ENCODE results near the gene PRELP. TPM values are rescaled to one million over a fixed set of nuclear protein-coding genes. Genes with fewer than 3 reads are reported as not detected.

Gene PRELP
- total and polyA plus RNA-seq, 10 of the 15 experiments (the other 5 are each of a cell fraction or from before 2014, with no cell fraction given) = 0.03 to 0.05 TPM; not detected in 8

DNA sequence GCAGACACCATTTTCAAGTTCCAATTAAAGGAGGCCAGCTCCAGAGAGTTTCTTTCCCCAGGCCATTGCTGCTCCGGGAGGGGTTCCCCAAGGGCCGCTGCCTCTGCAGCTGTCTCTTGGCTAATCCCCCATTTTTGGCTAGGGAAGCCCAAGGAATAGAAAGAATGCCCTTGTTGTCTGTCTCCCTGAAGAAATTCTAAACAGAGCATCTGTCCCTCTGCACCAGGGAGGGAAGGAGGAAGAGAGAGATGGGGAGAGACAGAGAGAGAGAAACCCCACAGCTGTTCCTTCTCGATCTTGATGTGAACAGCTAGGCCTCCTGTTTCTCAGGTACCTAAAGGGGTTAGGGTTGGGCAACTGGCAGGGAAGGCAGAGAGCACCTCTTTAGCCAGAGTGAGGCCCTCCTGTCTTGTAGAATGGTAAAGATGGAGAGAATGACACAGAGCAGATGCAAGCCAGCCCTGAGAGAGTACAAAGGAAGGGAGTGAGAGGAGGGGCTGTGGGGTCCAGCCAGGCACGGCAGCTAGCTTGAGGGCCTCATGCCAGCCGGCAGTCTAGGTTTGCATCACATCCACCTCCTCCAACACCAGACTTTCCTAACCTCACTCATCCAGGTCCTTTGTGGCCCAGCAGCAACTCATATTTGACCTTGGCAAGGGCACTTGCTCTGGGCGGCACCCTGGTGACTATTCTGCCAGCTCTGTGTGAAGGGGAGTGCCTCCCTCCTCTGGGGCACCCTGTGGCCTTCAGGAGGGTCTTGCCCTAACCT, 31.4 kb downstream of the PRELP start (continued):
- no peak for TF ChIP-seq ETV6 (conservative IDR thresholded peaks at IDR 0.05 in 1 of 2, IDR thresholded peaks at IDR 0.05 in 1 of 2; ENCODE audit: borderline replicate concordance in 1 of 2, low read depth in 1 of 2)

- 0% methylated on average over 1 of the region's 1 CpG for WGBS (ENCODE audit: insufficient coverage, insufficient replicate concordance, low lambda C conversion rate, missing lambda C conversion rate)
- no peaks in the 10 kb centered on the region for H3K9me3 ChIP-seq (replicated peaks; ENCODE audit: control insufficient read depth, insufficient read depth, low read length)
- H3K79me2 ChIP-seq (ENCODE audit: control insufficient read depth, insufficient read depth, low read length) = no peaks in the 10 kb centered on the region
- no peak for ATAC-seq
- no peak overlapping the region for H3K9ac ChIP-seq (ENCODE audit: control insufficient read depth, insufficient read depth, low read length)
- ChIA-PET POLR2A (interaction anchor here (1.2 kb wide), 1 partner anchor 194 kb away, joined by 3 read pairs; no protein-coding TSS in a partner anchor), SMC1A (ENCODE audit: uncharacterized antibody, unreplicated experiment) (interaction anchor here (0.6 to 7.7 kb wide), 2 partner anchors 158 to 194 kb away, joined by 3 to 100 read pairs; no protein-coding TSS in a partner anchor), RAD21 (ENCODE audit: unreplicated experiment) (interaction anchor here (0.7 to 5.4 kb wide), 2 partner anchors 78 to 194 kb away, joined by 4 to 64 read pairs; no protein-coding TSS in a partner anchor), CTCF (interaction anchor here (1.2 to 8.6 kb wide), 5 partner anchors 118 to 240 kb away, joined by 3 to 175 read pairs (median 5); no protein-coding TSS in a partner anchor)
- no peak for FAIRE-seq
- H4K20me1 ChIP-seq (ENCODE audit: control insufficient read depth, insufficient read depth) = no peaks in the 10 kb centered on the region
- no TSS peak for BruUV-seq (replicated peaks)
- no peaks in the 10 kb centered on the region; a peak in 1 of 4 replicates for H3K27me3 ChIP-seq (replicated peaks in 1 of 2; ENCODE audit: control insufficient read depth in 2 of 2, insufficient read depth in 2 of 2, low read length in 1 of 2)
- H3K4me2 ChIP-seq (ENCODE audit: control insufficient read depth, insufficient read depth) = no peak overlapping the region
- no peaks in the 10 kb centered on the region for H3K36me3 ChIP-seq (ENCODE audit: control insufficient read depth in 2 of 2, insufficient read depth in 2 of 2, low read length in 1 of 2)
- H3K4me1 ChIP-seq (ENCODE audit: control insufficient read depth, insufficient read depth, low read length) = no peaks in the 10 kb centered on the region
- intact Hi-C loops (cut with micrococcal nuclease; ENCODE audit: unreplicated experiment) (no loop called here), in situ Hi-C loops (cut with MboI) (loop anchor here (5.0 kb wide), 1 partner anchor 195 kb away; no protein-coding TSS in a partner anchor)
- H3K4me3 ChIP-seq = no peak overlapping the region
- H3K27ac ChIP-seq (ENCODE audit: control insufficient read depth, insufficient read depth) = no peak overlapping the region
- DNase-seq (ENCODE audit: low read depth, low spot score) = no peak
- H2AFZ ChIP-seq (ENCODE audit: control insufficient read depth, low read depth, low read length) = no peak overlapping the region
- TF ChIP-seq, protein P1, sequence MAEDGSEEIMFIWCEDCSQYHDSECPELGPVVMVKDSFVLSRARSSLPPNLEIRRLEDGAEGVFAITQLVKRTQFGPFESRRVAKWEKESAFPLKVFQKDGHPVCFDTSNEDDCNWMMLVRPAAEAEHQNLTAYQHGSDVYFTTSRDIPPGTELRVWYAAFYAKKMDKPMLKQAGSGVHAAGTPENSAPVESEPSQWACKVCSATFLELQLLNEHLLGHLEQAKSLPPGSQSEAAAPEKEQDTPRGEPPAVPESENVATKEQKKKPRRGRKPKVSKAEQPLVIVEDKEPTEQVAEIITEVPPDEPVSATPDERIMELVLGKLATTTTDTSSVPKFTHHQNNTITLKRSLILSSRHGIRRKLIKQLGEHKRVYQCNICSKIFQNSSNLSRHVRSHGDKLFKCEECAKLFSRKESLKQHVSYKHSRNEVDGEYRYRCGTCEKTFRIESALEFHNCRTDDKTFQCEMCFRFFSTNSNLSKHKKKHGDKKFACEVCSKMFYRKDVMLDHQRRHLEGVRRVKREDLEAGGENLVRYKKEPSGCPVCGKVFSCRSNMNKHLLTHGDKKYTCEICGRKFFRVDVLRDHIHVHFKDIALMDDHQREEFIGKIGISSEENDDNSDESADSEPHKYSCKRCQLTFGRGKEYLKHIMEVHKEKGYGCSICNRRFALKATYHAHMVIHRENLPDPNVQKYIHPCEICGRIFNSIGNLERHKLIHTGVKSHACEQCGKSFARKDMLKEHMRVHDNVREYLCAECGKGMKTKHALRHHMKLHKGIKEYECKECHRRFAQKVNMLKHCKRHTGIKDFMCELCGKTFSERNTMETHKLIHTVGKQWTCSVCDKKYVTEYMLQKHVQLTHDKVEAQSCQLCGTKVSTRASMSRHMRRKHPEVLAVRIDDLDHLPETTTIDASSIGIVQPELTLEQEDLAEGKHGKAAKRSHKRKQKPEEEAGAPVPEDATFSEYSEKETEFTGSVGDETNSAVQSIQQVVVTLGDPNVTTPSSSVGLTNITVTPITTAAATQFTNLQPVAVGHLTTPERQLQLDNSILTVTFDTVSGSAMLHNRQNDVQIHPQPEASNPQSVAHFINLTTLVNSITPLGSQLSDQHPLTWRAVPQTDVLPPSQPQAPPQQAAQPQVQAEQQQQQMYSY (CRISPR knock-in tag; IDR thresholded peaks at IDR 0.05) = no peak
- TF ChIP-seq LARP7 (IDR thresholded peaks at IDR 0.05) = no peak
- no peak for TF ChIP-seq MLLT1 (IDR thresholded peaks at IDR 0.05)
- TF ChIP-seq JUNB (IDR thresholded peaks at IDR 0.05) = no peak
- no peak for TF ChIP-seq CTCF (IDR thresholded peaks at IDR 0.05 in 2 of 3, conservative IDR thresholded peaks at IDR 0.05 in 1 of 3; ENCODE audit: control insufficient read depth in 2 of 3, extremely low read depth in 1 of 3, insufficient read depth in 1 of 3, low read depth in 3 of 3, low read length in 3 of 3)
- TF ChIP-seq NBN (IDR thresholded peaks at IDR 0.05) = no peak
- no peak for TF ChIP-seq E2F4 (IDR thresholded peaks at IDR 0.05; ENCODE audit: low read depth, low read length)
- TF ChIP-seq RCOR1 (conservative IDR thresholded peaks at IDR 0.05; ENCODE audit: low read depth, low read length) = no peak
- TF ChIP-seq YY1 (IDR thresholded peaks at IDR 0.05; ENCODE audit: low read depth, low read length) = no peak
- TF ChIP-seq EP300 (IDR thresholded peaks at IDR 0.05; ENCODE audit: borderline replicate concordance in 1 of 2, control insufficient read depth in 1 of 2, low read depth in 2 of 2, low read length in 2 of 2) = no peak
Observed at GRCh38 chr1:203507759-203508158, 32.2 kb downstream of the PRELP start.

All from GM12878 (cell line).